KG1 (cell line): ENCODE results near the gene OBI1.

Source experiments
- DNase-seq: peaks from one replicate; lab custom pipeline; 2025; lab: John Stamatoyannopoulos, UW

Gene OBI1

GRCh38 chr13:78658630-78659449, at the start of gene OBI1:
OBI1 (minus strand) TSS chr13:78659155; CDS start chr13:78659120, 35 bp downstream.
- DNase-seq = peak; percentile 73

- DNase-seq = no peak
These were observed 42.4 kb upstream of the OBI1 start for GRCh38 chr13:78701383-78701782.

- DNase-seq = no peak
These were observed 41.4 kb upstream of the OBI1 start for GRCh38 chr13:78700121-78700910.

GRCh38 chr13:78689011-78689410, 30.1 kb upstream of the OBI1 start:
- no peak for DNase-seq

GRCh38 chr13:78686461-78686860, 27.5 kb upstream of the OBI1 start:
- no peak for DNase-seq

GRCh38 chr13:78680576-78681350, 21.8 kb upstream of the OBI1 start:
- no peak for DNase-seq

- DNase-seq = no peak
These were observed 21.2 kb upstream of the OBI1 start for GRCh38 chr13:78680115-78680561.

GRCh38 chr13:78679329-78679728, 20.4 kb upstream of the OBI1 start:
- DNase-seq = no peak

GRCh38 chr13:78675112-78675511, 16.2 kb upstream of the OBI1 start:
- DNase-seq = no peak

- DNase-seq = no peak
These were observed 15.7 kb upstream of the OBI1 start for GRCh38 chr13:78674638-78675037.

GRCh38 chr13:78662467-78662866, 3.5 kb upstream of the OBI1 start:
- DNase-seq = no peak

- no peak for DNase-seq
These were observed 1.5 kb upstream of the OBI1 start for GRCh38 chr13:78660495-78660857.

GRCh38 chr13:78659732-78660494, 958 bp upstream of the OBI1 start:
- no peak for DNase-seq

- no peak for DNase-seq
These were observed 435 bp upstream of the OBI1 start for GRCh38 chr13:78659450-78659730.

GRCh38 chr13:78657699-78658629, 991 bp downstream of the OBI1 start:
- DNase-seq = no peak

GRCh38 chr13:78655906-78656305, 3.0 kb downstream of the OBI1 start:
- DNase-seq = no peak

- no peak for DNase-seq
These were observed 3.9 kb downstream of the OBI1 start for GRCh38 chr13:78655007-78655406.

- no peak for DNase-seq
These were observed 6.3 kb downstream of the OBI1 start for GRCh38 chr13:78652651-78653050.

GRCh38 chr13:78650717-78651083, 8.3 kb downstream of the OBI1 start:
- DNase-seq = no peak

GRCh38 chr13:78649997-78650716, 8.8 kb downstream of the OBI1 start:
- DNase-seq = no peak
